HEK293 (cell line): Measurements from ENCODE around the gene TIMM21.
A peak's percentile ranks its signal among the peaks of the same experiment; 100 is the strongest.

Experiments used
- CTCF ChIA-PET: fragments of 350-600 bp; formaldehyde crosslinking; extraction: SDS; loops from one replicate; lab custom pipeline; 2021; ENCODE audit warnings: antibody characterized with exemption; lab: Yijun Ruan, JAX
- POLR2A ChIA-PET: fragments of 300-600 bp; formaldehyde crosslinking; extraction: SDS; loops from one replicate; lab custom pipeline; 2020; ENCODE audit warnings: antibody characterized with exemption, inconsistent platforms; lab: Yijun Ruan, JAX
- H3K27ac ChIP-seq: fragments of 200-500 bp; sonication (Bioruptor generic); 2 replicates; pipeline ENCODE4 v1.5.1; 2014; ENCODE audit warnings: low read depth, low read length, control low read depth, inconsistent platforms; ENCODE audit errors: extremely low read depth
- H3K36me3 ChIP-seq, 2 experiments: fragments of 200-500 bp in 1 of 2; sonication (Bioruptor generic) in 1 of 2; 1 replicate in 1 of 2; 2 replicates in 1 of 2; pipeline ENCODE4 v1.5.1; 2014 to 2017; ENCODE audit warnings: inconsistent platforms in 2 of 2, low read length in 2 of 2; ENCODE audit not compliant: control insufficient read depth in 2 of 2, insufficient read depth in 1 of 2
- H3K4me1 ChIP-seq: fragments of 200-500 bp; sonication (Bioruptor generic); 2 replicates; pipeline ENCODE4 v1.5.1; 2014; ENCODE audit warnings: mild to moderate bottlenecking, low read length, inconsistent platforms; ENCODE audit not compliant: control insufficient read depth, insufficient read depth
- H3K4me3 ChIP-seq: 2 replicates; pipeline ENCODE4 v1.5.1; 2011; ENCODE audit warnings: low read depth, mild to moderate bottlenecking, control low read depth, low read length, moderate library complexity
- H3K9me3 ChIP-seq: fragments of 200-500 bp; sonication (Bioruptor generic); 2 replicates; pipeline ENCODE4 v1.5.1; 2014; ENCODE audit warnings: low read depth, low read length, inconsistent platforms; ENCODE audit not compliant: control insufficient read depth, insufficient read depth
- GLIS2 ChIP-seq: fragments of 450-650 bp; formaldehyde crosslinking; IDR thresholded peaks from 2 replicates; pipeline ENCODE4 v1.5.1; 2016; ENCODE audit warnings: missing biosample characterization, missing genetic modification characterization
- KLF9 ChIP-seq: fragments of 450-650 bp; formaldehyde crosslinking; IDR thresholded peaks from 2 replicates; pipeline ENCODE4 v1.5.1; 2016; ENCODE audit warnings: missing biosample characterization, missing genetic modification characterization, low read depth
- YY2 ChIP-seq: fragments of 450-650 bp; formaldehyde crosslinking; IDR thresholded peaks from 2 replicates; pipeline ENCODE4 v1.5.1; 2016; ENCODE audit warnings: missing biosample characterization, missing genetic modification characterization
- ZBTB8A ChIP-seq: fragments of 450-650 bp; formaldehyde crosslinking; IDR thresholded peaks from 2 replicates; pipeline ENCODE4 v1.5.1; 2016; ENCODE audit warnings: missing biosample characterization, missing genetic modification characterization
- ZNF112 ChIP-seq: fragments of 450-650 bp; formaldehyde crosslinking; IDR thresholded peaks from 2 replicates; pipeline ENCODE4 v1.5.0; 2017; ENCODE audit warnings: missing biosample characterization, missing genetic modification characterization
- ZNF121 ChIP-seq: fragments of 450-650 bp; formaldehyde crosslinking; IDR thresholded peaks from 2 replicates; pipeline ENCODE4 v1.5.1; 2016; ENCODE audit warnings: missing biosample characterization, missing genetic modification characterization
- ZNF132 ChIP-seq: fragments of 450-650 bp; formaldehyde crosslinking; IDR thresholded peaks from 2 replicates; pipeline ENCODE4 v1.5.1; 2017; ENCODE audit warnings: missing biosample characterization, missing genetic modification characterization, borderline replicate concordance
- ZNF138 ChIP-seq: fragments of 450-650 bp; formaldehyde crosslinking; IDR thresholded peaks from 2 replicates; pipeline ENCODE4 v1.5.1; 2016; ENCODE audit warnings: missing biosample characterization, missing genetic modification characterization, borderline replicate concordance
- ZNF19 ChIP-seq: fragments of 450-650 bp; formaldehyde crosslinking; IDR thresholded peaks from 2 replicates; pipeline ENCODE4; 2016; ENCODE audit warnings: missing biosample characterization, missing genetic modification characterization, low read depth
- ZNF24 ChIP-seq: fragments of 450-650 bp; formaldehyde crosslinking; IDR thresholded peaks from 2 replicates; pipeline ENCODE4 v1.5.1; 2016; ENCODE audit warnings: missing biosample characterization, missing genetic modification characterization
- ZNF335 ChIP-seq: fragments of 450-650 bp; formaldehyde crosslinking; conservative IDR thresholded peaks from 2 replicates; pipeline ENCODE4 v1.5.1; 2016; ENCODE audit warnings: missing biosample characterization, missing genetic modification characterization
- ZNF473 ChIP-seq: fragments of 450-650 bp; formaldehyde crosslinking; IDR thresholded peaks from 2 replicates; pipeline ENCODE4 v1.5.1; 2017; ENCODE audit warnings: missing biosample characterization, missing genetic modification characterization
- ZNF610 ChIP-seq: fragments of 450-650 bp; formaldehyde crosslinking; IDR thresholded peaks from 2 replicates; pipeline ENCODE4 v1.5.1; 2016; ENCODE audit warnings: missing biosample characterization, missing genetic modification characterization, borderline replicate concordance
- ZNF626 ChIP-seq: fragments of 450-650 bp; sonication (Bioruptor Pico); formaldehyde crosslinking; IDR thresholded peaks from 2 replicates; pipeline ENCODE4 v1.5.1; 2018; ENCODE audit warnings: missing biosample characterization, missing genetic modification characterization, inconsistent platforms
- ZNF654 ChIP-seq: fragments of 450-650 bp; formaldehyde crosslinking; IDR thresholded peaks from 2 replicates; pipeline ENCODE4 v1.5.1; 2016; ENCODE audit warnings: low read depth, missing biosample characterization, missing genetic modification characterization
- ZNF701 ChIP-seq: fragments of 450-650 bp; formaldehyde crosslinking; IDR thresholded peaks from 2 replicates; pipeline ENCODE4 v1.5.1; 2016; ENCODE audit warnings: missing biosample characterization, missing genetic modification characterization
- ZSCAN23 ChIP-seq: fragments of 450-650 bp; formaldehyde crosslinking; IDR thresholded peaks from 2 replicates; pipeline ENCODE4 v1.5.1; 2016; ENCODE audit warnings: missing biosample characterization, missing genetic modification characterization
- TF ChIP-seq, protein P1 (sequence below): fragments of 450-650 bp; formaldehyde crosslinking; IDR thresholded peaks from 2 replicates; pipeline ENCODE4 v1.5.1; 2017; ENCODE audit warnings: missing biosample characterization, missing genetic modification characterization
- TF ChIP-seq, protein P2 (sequence below): fragments of 450-650 bp; formaldehyde crosslinking; IDR thresholded peaks from 2 replicates; pipeline ENCODE4 v1.5.1; 2016; ENCODE audit warnings: missing biosample characterization, missing genetic modification characterization
- TF ChIP-seq, protein P3 (sequence below): fragments of 450-650 bp; formaldehyde crosslinking; IDR thresholded peaks from 2 replicates; pipeline ENCODE4 v1.5.1; 2016; ENCODE audit warnings: missing biosample characterization, missing genetic modification characterization

Gene TIMM21

DNA sequence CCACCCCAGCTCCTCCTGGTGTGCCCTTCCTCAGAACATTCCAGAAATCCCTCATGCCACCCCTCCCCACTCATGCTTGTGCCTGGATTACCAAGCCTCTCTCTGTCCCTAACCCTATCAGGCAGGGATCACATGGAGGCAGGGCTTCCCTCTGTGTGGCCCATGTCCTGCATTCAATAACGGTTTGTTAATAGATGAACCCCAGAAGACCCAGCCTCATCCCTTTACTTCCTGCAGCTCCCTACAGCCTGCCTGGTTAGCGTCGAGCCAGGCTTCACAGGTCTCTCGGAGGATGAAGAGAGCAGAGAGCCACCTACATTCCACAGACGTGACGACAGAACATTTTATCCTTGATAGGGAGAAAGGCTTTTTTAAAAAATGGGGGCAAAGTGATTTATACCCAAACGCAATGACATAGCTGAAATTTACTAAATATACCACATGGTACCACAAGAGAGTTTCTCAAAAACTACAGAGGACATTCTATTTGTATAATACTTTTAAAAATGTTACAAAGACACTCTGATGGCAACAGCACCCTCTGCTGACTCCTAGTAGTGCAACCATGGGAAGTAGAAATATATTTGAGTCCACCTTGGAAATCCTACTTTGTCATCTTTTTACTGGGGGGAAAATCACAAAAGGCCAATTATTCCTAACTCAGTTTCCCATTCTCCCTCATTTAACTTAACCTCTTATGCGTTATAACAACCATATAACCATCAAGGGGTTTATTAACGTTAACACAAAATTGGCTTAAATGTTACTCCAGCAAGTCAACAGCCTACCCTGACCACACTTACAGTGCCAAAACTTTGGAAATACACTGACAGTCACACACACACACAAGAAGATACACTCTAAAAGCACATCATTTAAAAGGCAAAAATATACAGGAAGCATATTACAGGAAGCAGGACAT, 31.4 kb upstream of the TIMM21 start:
- ChIA-PET POLR2A (no interaction called here), CTCF (interaction anchor here (0.5 to 1.6 kb wide), 18 partner anchors 9 to 1591 kb away, joined by 3 to 6 read pairs (median 4); no protein-coding TSS in a partner anchor)

DNA sequence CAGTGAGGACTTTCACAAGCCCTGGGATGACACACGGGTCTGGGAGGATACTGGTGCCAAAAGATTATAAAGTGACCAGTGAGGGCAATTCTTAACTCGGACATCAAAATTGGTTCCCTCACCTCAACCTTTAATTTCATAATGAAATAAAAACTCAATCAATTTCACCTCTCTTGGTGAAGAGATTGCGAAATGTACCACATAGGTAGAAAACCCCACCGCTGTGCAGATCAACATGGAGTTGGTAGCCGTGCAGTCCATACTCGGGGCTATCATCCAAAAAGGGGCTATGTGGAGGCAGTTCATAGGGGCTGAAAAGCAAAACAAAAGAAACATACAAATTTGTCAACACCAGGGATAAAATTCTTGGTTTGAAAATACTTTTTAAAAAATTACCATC, 25.1 kb upstream of the TIMM21 start:
- no peak overlapping the region for H3K27ac ChIP-seq
- ChIA-PET CTCF (no interaction called here), POLR2A (no interaction called here)
- H3K4me3 ChIP-seq: no peak overlapping the region
- H3K36me3 ChIP-seq: no peaks in the 10 kb centered on the region
- H3K9me3 ChIP-seq: no peaks in the 10 kb centered on the region
- TF ChIP-seq ZSCAN23 (tag by site-specific recombination) (no peak), ZNF121 (no peak), ZNF626 (no peak), ZNF473 (tag by site-specific recombination) (no peak), ZNF24 (tag by site-specific recombination) (no peak), ZBTB8A (no peak), ZNF19 (tag by site-specific recombination) (no peak), GLIS2 (tag by site-specific recombination) (no peak), ZNF132 (no peak), ZNF610 (tag by site-specific recombination) (no peak), ZNF701 (tag by site-specific recombination) (no peak), ZNF335 (tag by site-specific recombination) (no peak), ZNF138 (tag by site-specific recombination) (no peak)
- TF ChIP-seq, protein P1, sequence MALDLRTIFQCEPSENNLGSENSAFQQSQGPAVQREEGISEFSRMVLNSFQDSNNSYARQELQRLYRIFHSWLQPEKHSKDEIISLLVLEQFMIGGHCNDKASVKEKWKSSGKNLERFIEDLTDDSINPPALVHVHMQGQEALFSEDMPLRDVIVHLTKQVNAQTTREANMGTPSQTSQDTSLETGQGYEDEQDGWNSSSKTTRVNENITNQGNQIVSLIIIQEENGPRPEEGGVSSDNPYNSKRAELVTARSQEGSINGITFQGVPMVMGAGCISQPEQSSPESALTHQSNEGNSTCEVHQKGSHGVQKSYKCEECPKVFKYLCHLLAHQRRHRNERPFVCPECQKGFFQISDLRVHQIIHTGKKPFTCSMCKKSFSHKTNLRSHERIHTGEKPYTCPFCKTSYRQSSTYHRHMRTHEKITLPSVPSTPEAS (tag by site-specific recombination): no peak
- TF ChIP-seq, protein P2, sequence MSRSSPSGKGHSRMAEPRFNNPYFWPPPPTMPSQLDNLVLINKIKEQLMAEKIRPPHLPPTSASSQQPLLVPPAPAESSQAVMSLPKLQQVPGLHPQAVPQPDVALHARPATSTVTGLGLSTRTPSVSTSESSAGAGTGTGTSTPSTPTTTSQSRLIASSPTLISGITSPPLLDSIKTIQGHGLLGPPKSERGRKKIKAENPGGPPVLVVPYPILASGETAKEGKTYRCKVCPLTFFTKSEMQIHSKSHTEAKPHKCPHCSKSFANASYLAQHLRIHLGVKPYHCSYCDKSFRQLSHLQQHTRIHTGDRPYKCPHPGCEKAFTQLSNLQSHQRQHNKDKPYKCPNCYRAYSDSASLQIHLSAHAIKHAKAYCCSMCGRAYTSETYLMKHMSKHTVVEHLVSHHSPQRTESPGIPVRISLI (tag by site-specific recombination): no peak
- TF ChIP-seq, protein P3, sequence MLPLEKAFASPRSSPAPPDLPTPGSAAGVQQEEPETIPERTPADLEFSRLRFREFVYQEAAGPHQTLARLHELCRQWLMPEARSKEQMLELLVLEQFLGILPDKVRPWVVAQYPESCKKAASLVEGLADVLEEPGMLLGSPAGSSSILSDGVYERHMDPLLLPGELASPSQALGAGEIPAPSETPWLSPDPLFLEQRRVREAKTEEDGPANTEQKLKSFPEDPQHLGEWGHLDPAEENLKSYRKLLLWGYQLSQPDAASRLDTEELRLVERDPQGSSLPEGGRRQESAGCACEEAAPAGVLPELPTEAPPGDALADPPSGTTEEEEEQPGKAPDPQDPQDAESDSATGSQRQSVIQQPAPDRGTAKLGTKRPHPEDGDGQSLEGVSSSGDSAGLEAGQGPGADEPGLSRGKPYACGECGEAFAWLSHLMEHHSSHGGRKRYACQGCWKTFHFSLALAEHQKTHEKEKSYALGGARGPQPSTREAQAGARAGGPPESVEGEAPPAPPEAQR (tag by site-specific recombination): no peak
- TF ChIP-seq, all 188 proteins: peak for 0
- H3K4me1 ChIP-seq: no peaks in the 10 kb centered on the region

More for the DNA sequence above, 31.4 kb upstream of the TIMM21 start:
- no peak for TF ChIP-seq ZNF112 (tag by site-specific recombination)
- TF ChIP-seq ZNF654 (tag by site-specific recombination): peak; percentile 38
- Histone ChIP-seq H3K36me3 (no peaks in the 10 kb centered on the region), H3K4me3 (no peak overlapping the region), H3K9me3 (no peaks in the 10 kb centered on the region), H3K27ac (no peak overlapping the region), H3K4me1 (no peaks in the 10 kb centered on the region)

DNA sequence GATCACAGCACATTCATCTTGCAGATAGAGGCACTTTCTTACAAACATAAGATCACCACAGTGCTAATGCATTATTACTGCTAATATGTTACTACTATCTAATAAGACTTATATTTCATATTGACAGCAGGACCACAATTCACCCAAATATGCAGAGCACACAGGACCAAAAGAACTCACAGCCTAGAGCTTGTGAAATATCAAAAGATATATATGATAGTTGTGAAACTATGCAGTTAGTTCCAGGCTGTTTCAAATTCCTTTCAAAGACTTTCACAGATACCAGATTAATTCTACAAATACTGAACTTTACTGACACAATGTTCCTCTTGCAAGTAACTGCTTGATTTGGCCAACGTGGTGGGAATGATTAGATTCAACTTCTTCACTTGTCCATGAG, 23.7 kb upstream of the TIMM21 start:
- H3K27ac ChIP-seq: no peak overlapping the region
- ChIA-PET POLR2A (no interaction called here), CTCF (interaction anchor here (0.6 kb wide), 1 partner anchor 14 kb away, joined by 6 read pairs; no protein-coding TSS in a partner anchor)
- H3K36me3 ChIP-seq: no peaks in the 10 kb centered on the region
- H3K4me1 ChIP-seq: no peaks in the 10 kb centered on the region
- TF ChIP-seq KLF9 (tag by site-specific recombination): no peak
- TF ChIP-seq YY2 (tag by site-specific recombination): no peak
- H3K9me3 ChIP-seq: no peaks in the 10 kb centered on the region
- H3K4me3 ChIP-seq: no peak overlapping the region
